Subcutaneous abdominal adipose tissue (tissue), 5 donors: ENCODE measurements around the gene RTN3.
A peak's percentile ranks its signal among the peaks of the same experiment; 100 is the strongest.

ENCODE experiments used
- H3K27ac ChIP-seq: one replicate; pipeline ENCODE4 v1.7.0; 2013; ENCODE audit warnings: low read depth, mild to moderate bottlenecking, inconsistent platforms, low read length, moderate library complexity
- H3K27me3 ChIP-seq, 5 donors: one replicate each; pipeline ENCODE4 v1.7.0; 2013; ENCODE audit warnings: low read length in 5 of 5, inconsistent platforms in 1 of 5; ENCODE audit not compliant: control insufficient read depth in 5 of 5, insufficient read depth in 4 of 5
- H3K36me3 ChIP-seq, 5 donors: one replicate each; pipeline ENCODE4 v1.7.0; 2013; ENCODE audit warnings: low read length in 5 of 5; ENCODE audit not compliant: control insufficient read depth in 5 of 5, insufficient read depth in 5 of 5
- H3K4me1 ChIP-seq, 5 donors: one replicate each; pipeline ENCODE4 v1.7.0; 2013; ENCODE audit warnings: low read length in 5 of 5, mild to moderate bottlenecking in 3 of 5, moderate library complexity in 1 of 5; ENCODE audit not compliant: control insufficient read depth in 5 of 5, insufficient read depth in 5 of 5
- H3K4me3 ChIP-seq, 5 donors: one replicate each; pipeline ENCODE4 v1.7.0; 2013; ENCODE audit warnings: low read length in 5 of 5, low read depth in 1 of 5
- H3K9ac ChIP-seq, 5 donors: one replicate each; pipeline ENCODE4 v1.7.0; 2013; ENCODE audit warnings: low read length in 5 of 5, mild to moderate bottlenecking in 4 of 5, moderate library complexity in 3 of 5
- H3K9me3 ChIP-seq, 5 donors: one replicate each; pipeline ENCODE4 v1.7.0; 2013; ENCODE audit warnings: low read length in 5 of 5; ENCODE audit not compliant: control insufficient read depth in 5 of 5
- donor health status: healthy.
- donor health status: healthy.
- donor health status: healthy.
- donor health status: healthy.
- donor health status: healthy.

RTN3 gene

DNA sequence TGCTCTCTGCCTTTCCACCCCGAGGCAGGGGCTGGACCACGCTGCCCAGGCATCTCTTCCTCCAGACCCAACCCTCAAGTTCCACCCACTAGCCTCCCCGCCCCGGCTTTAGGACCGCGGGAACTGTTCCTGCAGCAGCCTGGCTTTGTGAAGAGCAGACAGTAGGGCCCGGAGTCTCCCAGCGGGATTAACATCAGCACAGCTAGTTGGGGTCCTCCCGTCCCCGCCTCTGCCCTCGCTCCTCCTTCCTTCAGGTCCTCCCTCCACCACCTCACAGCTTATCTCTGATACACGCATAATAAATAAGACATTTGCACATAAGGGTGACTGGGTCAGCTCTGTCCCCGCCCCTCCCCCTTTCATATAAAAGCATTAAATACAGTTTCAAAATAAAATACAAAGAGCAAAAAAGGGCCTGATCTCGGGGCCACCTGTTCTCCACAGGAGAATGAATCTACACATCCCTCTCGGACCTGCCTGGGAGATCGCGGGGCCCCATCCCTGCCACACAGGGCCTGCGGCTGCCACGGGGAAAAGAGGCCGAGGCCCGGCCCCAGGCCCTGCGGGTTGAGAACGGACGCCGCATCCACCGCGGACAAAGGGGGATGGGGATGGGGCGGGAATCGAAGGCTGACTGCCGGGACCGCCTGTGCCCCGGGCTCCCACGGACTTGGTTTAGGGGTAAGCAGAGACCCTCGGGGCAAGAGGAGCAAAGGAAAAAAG, 80.8 kb downstream of the RTN3 start:
- peaks cover 17 to 34% (median 27%) of the 10 kb centered on the region in 5 donors for H3K36me3 ChIP-seq
- H3K4me3 ChIP-seq, result peak overlapping the region in 4 of 5 donors; percentile 32 to 48 (median 44)
- H3K4me1 ChIP-seq, result peaks cover under 1 to 46% (median 32%) of the 10 kb centered on the region in 5 donors
- peak overlapping the region in 2 of 5 donors; percentile 35 to 64 for H3K9ac ChIP-seq
- no peaks in the 10 kb centered on the region for H3K9me3 ChIP-seq
- no peaks in the 10 kb centered on the region for H3K27me3 ChIP-seq
- no peak overlapping the region for H3K27ac ChIP-seq

DNA sequence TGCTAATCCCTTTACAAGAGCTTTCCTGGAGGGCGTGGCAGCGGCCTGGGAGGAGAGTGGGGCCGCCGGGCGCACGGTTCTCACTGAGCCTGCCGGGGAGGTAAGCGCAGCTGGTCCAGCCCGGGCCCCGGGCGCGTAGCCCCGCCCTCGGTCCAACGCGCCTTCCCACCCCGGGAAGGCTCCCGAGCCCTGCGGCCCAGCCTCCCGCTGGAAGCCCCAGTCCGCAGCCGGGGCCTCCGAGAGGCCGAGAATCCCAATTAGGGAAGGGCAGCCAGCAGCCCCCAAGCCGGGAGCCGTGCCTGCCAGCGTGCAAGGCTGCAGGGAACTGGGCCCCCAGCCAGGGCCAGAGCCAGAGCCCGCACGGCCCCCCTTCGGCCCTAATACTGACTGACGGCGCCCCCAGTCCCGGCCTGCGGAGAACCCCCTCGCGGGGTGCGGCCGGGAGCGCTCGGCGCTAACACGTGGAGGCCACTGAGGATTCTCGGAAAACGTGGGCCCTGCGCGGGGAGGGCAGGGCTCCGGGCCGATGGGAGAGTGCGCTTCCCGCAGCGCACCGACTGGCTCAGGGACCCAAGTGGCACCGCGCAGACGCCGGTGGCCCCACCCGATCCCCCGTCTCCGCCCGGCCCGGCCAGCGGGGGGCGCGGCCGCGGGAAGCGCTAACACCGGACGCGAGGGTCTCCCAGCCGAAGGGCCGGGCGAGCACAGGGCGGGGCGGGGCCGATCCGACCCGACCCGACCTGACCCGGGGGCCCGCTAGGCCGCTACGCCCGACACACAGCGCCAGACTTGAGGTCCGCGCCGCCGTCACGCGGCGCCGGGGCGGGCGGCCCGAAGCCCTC, 81.6 kb downstream of the RTN3 start:
- H3K9me3 ChIP-seq, result no peaks in the 10 kb centered on the region
- H3K36me3 ChIP-seq, result peaks cover 17 to 28% (median 23%) of the 10 kb centered on the region in 5 donors
- H3K4me3 ChIP-seq, result peak overlapping the region in 4 of 5 donors; percentile 32 to 48 (median 44)
- no peaks in the 10 kb centered on the region for H3K27me3 ChIP-seq
- peak overlapping the region in 3 of 5 donors; percentile 35 to 64 (median 39) for H3K9ac ChIP-seq
- peaks cover 3 to 54% (median 40%) of the 10 kb centered on the region in 5 donors for H3K4me1 ChIP-seq
- H3K27ac ChIP-seq, result no peak overlapping the region

DNA sequence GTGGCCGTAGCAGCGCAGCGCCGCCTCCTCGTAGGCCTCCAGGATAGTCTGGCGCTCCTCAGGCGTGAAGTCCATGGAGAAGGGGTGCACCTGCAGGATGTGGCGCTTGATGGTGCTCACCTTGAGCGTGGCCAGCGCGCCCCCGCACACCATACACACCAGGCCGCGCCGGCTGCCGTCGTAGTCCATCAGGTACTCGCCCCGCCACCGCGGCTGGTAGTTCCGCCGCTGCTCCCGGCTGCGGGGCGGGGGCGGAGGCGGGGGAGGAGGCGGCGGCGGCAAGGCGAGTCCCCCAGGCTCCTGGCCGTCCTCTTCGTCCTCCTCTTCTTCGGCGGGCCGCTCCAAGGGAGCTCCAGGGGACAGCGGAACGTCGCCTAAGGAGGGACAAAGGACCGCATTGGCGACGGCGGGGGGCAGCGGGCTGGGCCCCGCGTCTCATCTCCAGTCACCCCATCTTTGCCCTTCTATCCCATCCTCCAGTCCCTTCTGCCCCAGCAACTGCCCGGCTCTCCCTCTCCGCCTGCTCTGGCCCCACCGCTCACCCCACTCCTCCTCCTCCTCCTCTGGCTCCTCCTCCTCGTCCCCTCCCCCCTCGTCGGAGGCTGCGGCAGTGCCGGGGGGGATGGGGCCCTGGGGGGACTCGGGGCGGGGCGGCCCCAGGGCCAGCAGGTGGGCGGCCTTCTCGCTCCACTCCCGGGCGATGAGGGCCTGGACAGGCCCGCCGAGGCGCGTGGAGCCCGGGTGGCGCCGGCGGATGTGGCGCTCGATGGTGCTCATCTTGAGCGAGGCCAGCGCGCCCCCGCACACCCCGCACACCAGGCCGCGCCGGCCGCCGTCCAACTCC, 82.4 kb downstream of the RTN3 start:
- H3K27me3 ChIP-seq, result no peaks in the 10 kb centered on the region
- H3K36me3 ChIP-seq, result peaks cover 10 to 19% (median 14%) of the 10 kb centered on the region in 5 donors
- no peak overlapping the region for H3K27ac ChIP-seq
- no peak overlapping the region for H3K9ac ChIP-seq
- peaks cover 3 to 54% (median 41%) of the 10 kb centered on the region in 5 donors for H3K4me1 ChIP-seq
- peak overlapping the region in 4 of 5 donors; percentile 27 to 48 (median 44) for H3K4me3 ChIP-seq
- no peaks in the 10 kb centered on the region for H3K9me3 ChIP-seq

DNA sequence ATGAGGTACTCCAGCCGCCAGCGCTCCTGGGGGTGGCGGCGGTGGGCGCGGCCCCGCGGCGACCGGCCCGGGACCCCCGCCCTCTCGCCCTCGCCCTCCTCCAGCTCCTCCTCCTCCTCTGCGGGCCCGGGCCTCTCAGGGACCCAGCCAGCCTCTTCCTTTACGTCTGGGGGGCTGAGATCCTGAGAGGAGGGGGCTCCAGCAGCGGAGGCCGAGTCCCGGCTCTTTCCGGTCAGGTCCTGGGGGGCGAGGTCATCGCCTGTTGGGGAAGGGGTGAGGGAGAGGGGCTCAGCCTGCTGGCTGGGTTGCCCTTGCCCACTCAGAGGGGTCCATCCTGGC, 83.0 kb downstream of the RTN3 start:
- no peak overlapping the region for H3K9ac ChIP-seq
- no peak overlapping the region for H3K27ac ChIP-seq
- no peak overlapping the region for H3K4me3 ChIP-seq
- peaks cover 3 to 56% (median 44%) of the 10 kb centered on the region in 5 donors for H3K4me1 ChIP-seq
- H3K9me3 ChIP-seq, result no peaks in the 10 kb centered on the region
- no peaks in the 10 kb centered on the region for H3K27me3 ChIP-seq
- peaks cover 5 to 18% (median 12%) of the 10 kb centered on the region in 5 donors for H3K36me3 ChIP-seq

DNA sequence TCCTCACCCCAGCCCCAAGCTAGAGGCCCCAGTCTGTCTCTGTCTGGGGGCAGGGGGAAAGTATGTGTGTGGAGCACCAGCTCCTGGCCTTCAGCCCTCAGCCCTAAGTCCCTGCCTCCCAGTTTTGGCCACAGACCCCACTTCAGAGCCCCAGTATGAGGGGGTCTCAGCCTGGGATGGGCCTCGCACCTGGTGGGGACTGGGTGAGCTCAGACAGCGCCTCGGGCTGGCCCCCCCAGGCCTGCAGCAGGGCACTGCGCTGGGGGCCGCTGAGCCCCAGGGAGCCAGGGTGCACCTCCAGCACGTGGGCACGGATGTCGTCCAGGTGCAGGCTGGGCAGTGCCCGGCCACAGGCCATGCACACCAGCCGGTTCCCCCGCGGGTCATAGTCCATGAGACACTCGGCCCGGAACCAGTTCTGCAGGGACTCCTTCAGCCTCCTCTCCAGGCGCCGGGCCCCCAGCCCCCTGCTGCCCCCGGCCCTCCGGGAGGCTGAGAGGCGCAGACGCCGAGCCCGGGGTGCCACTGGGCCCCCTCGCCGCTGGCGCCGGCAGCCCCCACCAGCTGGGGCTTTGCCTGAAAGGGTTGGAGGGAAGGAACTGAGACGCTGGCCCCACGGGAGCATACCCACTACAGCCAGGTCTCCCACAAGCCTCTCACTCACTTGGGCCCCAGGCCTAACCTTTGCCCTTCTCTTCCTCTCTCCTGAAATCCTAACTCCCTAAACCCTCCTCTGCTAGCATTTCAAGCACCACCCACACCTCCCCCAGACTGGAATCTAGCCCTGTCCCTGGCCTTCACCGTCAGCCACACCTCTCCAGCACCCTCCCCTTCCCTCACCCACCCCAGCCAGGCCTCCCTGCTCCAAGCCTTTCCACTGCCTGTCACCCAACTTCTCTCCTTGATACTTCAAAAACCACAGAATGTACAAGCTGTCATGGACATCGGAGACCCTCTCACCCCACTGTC, 83.7 kb downstream of the RTN3 start:
- peak overlapping the region; percentile 23 for H3K27ac ChIP-seq
- H3K4me3 ChIP-seq, result no peak overlapping the region
- H3K27me3 ChIP-seq, result no peaks in the 10 kb centered on the region
- peaks cover 4 to 18% (median 10%) of the 10 kb centered on the region in 5 donors for H3K36me3 ChIP-seq
- H3K9me3 ChIP-seq, result no peaks in the 10 kb centered on the region
- H3K4me1 ChIP-seq, result peaks cover 3 to 62% (median 50%) of the 10 kb centered on the region in 5 donors
- H3K9ac ChIP-seq, result peak overlapping the region in 1 of 5 donors; percentile 48

DNA sequence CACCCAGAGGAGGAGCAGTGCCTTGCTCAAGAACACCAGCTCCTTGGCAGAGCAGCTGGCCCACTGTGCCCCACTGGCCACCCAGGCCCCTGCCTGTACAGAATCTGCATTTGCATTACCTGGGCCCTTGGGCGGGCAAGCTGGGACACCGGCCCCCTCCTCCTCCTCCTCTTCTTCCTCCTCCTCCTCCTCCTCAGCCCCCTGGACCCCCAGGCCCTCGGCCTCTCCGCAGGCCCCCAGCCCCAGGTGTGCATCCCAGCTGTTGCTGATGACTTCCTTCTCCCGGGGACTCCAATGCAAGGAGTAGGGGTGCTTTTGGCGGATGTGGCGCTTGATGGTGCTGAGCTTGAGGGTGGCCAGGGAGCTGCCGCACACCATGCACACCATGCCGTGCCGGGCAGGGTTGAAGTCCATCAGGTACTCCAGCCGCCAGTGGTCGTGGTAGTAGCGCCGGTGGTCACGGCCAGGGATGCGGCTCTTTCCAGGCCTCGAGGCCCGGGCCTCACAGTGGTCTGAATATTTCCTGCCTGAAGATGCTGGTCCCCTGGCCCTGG, 84.5 kb downstream of the RTN3 start:
- peak overlapping the region in 1 of 5 donors; percentile 48 for H3K9ac ChIP-seq
- H3K27me3 ChIP-seq, result no peaks in the 10 kb centered on the region
- H3K27ac ChIP-seq, result peak overlapping the region; percentile 23
- peaks cover 3 to 68% (median 58%) of the 10 kb centered on the region in 5 donors for H3K4me1 ChIP-seq
- peaks cover 0 to 10% (median 3%) of the 10 kb centered on the region in 5 donors for H3K36me3 ChIP-seq
- no peak overlapping the region for H3K4me3 ChIP-seq
- H3K9me3 ChIP-seq, result no peaks in the 10 kb centered on the region

DNA sequence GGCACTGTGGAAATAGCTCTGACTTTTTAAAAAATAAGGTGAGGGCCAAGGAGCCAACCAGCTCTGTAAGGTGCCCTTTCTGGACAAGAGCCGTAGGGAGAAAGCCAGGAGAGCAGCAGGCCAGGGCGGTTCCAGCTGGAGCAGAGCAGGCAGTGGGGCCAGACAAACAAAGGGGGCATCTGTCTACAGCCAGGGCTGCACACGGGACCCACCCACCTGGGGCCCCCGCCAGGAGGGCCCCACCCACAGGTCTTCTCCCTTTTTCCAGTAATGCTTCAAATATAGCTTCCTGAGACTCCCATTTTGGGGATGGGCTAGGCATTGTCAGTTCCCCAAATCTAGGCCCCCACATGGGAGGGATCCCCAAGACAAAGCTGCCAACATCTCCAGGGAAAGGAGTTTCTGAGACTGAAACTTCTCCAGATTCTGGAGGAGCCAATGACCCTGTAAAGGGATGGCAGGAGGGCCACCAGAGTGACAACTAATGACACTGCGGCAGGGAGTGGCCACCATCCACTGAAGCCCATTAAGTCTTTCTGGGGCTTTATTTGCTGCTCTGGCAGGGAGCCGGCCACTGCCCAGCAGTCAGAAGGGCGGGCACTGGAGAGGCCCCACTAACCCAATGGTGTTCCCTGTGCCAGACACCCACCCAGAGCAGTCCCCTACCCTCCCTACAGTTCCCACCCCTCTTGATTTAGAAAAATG, 85.4 kb downstream of the RTN3 start:
- Histone ChIP-seq H3K27me3 (no peaks in the 10 kb centered on the region), H3K36me3 (peaks cover 0 to 5% (median 3%) of the 10 kb centered on the region in 5 donors), H3K4me1 (peaks cover 3 to 68% (median 58%) of the 10 kb centered on the region in 5 donors), H3K9ac (peak overlapping the region in 1 of 5 donors; percentile 47), H3K27ac (peak overlapping the region; percentile 77), H3K4me3 (peak overlapping the region in 4 of 5 donors; percentile 79 to 82 (median 81)), H3K9me3 (no peaks in the 10 kb centered on the region)

DNA sequence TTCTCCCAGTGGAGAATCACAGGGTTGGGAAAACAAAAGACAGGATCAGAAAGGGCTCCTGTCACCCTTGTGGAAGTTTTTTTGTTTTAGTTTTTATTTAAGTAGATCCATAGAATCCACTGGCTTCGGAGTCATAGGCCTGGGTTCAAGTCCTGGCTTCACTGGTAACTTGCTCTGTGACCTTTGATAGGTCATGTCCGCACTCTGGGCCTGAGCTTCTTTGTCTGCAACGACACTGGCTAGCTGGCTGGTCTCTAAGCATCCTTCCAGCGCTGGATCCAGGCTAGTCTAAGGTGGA, 85.9 kb downstream of the RTN3 start:
- Histone ChIP-seq H3K9me3 (no peaks in the 10 kb centered on the region), H3K9ac (peak overlapping the region in 4 of 5 donors; percentile 80 to 93 (median 88)), H3K4me3 (peak overlapping the region; percentile 79 to 87 (median 81)), H3K36me3 (peaks cover 0 to 5% (median 3%) of the 10 kb centered on the region in 5 donors), H3K27me3 (no peaks in the 10 kb centered on the region), H3K27ac (peak overlapping the region; percentile 77), H3K4me1 (peaks cover 3 to 63% (median 52%) of the 10 kb centered on the region in 5 donors)
